ENCODE results near the gene CD164L2.

CD164L2 gene

GRCh38 chr1:27381969-27382762, 967 bp downstream of the CD164L2 start:
- Histone ChIP-seq H3K9me2 (replicated peaks; ENCODE audit: low read depth, low read length) (no peaks in the 10 kb centered on the region), H3K36me3 (ENCODE audit: insufficient read depth, low read length) (no peaks in the 10 kb centered on the region), H3K79me2 (ENCODE audit: insufficient read depth, low read length) (no peaks in the 10 kb centered on the region), H3K9me3 (ENCODE audit: insufficient read depth, low read depth, low read length) (no peaks in the 10 kb centered on the region), H4K20me1 (ENCODE audit: insufficient read depth, low read length, poor library complexity, severe bottlenecking) (no peaks in the 10 kb centered on the region), H3K4me2 (ENCODE audit: low read depth, low read length, poor library complexity, severe bottlenecking) (no peak overlapping the region), H3K4me1 (ENCODE audit: insufficient read depth, low read length, poor library complexity, severe bottlenecking) (no peaks in the 10 kb centered on the region), H3F3A (ENCODE audit: low read depth) (no peaks in the 10 kb centered on the region), H3K27me3 (ENCODE audit: insufficient read depth, low read length, poor library complexity, severe bottlenecking) (no peaks in the 10 kb centered on the region), H3K4me3 (ENCODE audit: low read length, poor library complexity, severe bottlenecking) (no peak overlapping the region), H3K9ac (ENCODE audit: low read depth, low read length, poor library complexity, severe bottlenecking) (no peak overlapping the region), H2AFZ (ENCODE audit: low read length) (no peak overlapping the region)
- TF ChIP-seq CTCF (conservative IDR thresholded peaks at IDR 0.05; ENCODE audit: low read length), result no peak
- TF ChIP-seq EZH2phosphoT487 (IDR thresholded peaks at IDR 0.05; ENCODE audit: borderline replicate concordance), result no peak

GRCh38 chr1:27380766-27381733, 2.1 kb downstream of the CD164L2 start:
- Histone ChIP-seq H3K9ac (ENCODE audit: low read depth, low read length, poor library complexity, severe bottlenecking) (no peak overlapping the region), H3K4me3 (ENCODE audit: low read length, poor library complexity, severe bottlenecking) (no peak overlapping the region), H3K4me2 (ENCODE audit: low read depth, low read length, poor library complexity, severe bottlenecking) (no peak overlapping the region), H3K9me2 (replicated peaks; ENCODE audit: low read depth, low read length) (no peaks in the 10 kb centered on the region), H3K36me3 (ENCODE audit: insufficient read depth, low read length) (no peaks in the 10 kb centered on the region), H3K27me3 (ENCODE audit: insufficient read depth, low read length, poor library complexity, severe bottlenecking) (no peaks in the 10 kb centered on the region), H4K20me1 (ENCODE audit: insufficient read depth, low read length, poor library complexity, severe bottlenecking) (no peaks in the 10 kb centered on the region), H3K4me1 (ENCODE audit: insufficient read depth, low read length, poor library complexity, severe bottlenecking) (no peaks in the 10 kb centered on the region), H3K9me3 (ENCODE audit: insufficient read depth, low read depth, low read length) (no peaks in the 10 kb centered on the region), H3F3A (ENCODE audit: low read depth) (no peaks in the 10 kb centered on the region), H3K79me2 (ENCODE audit: insufficient read depth, low read length) (no peaks in the 10 kb centered on the region), H2AFZ (ENCODE audit: low read length) (no peak overlapping the region; the same call in 1 of the 2 replicates)
- TF ChIP-seq CTCF (conservative IDR thresholded peaks at IDR 0.05; ENCODE audit: low read length) (no peak), EZH2phosphoT487 (IDR thresholded peaks at IDR 0.05; ENCODE audit: borderline replicate concordance) (no peak)

GRCh38 chr1:27380224-27380623, 2.9 kb downstream of the CD164L2 start:
- TF ChIP-seq EZH2phosphoT487 (IDR thresholded peaks at IDR 0.05; ENCODE audit: borderline replicate concordance), result no peak
- no peak for TF ChIP-seq CTCF (conservative IDR thresholded peaks at IDR 0.05; ENCODE audit: low read length)
- no peaks in the 10 kb centered on the region for H3F3A ChIP-seq (ENCODE audit: low read depth)
- H4K20me1 ChIP-seq (ENCODE audit: insufficient read depth, low read length, poor library complexity, severe bottlenecking), result no peaks in the 10 kb centered on the region
- H3K9me2 ChIP-seq (replicated peaks; ENCODE audit: low read depth, low read length), result no peaks in the 10 kb centered on the region
- no peak overlapping the region for H3K9ac ChIP-seq (ENCODE audit: low read depth, low read length, poor library complexity, severe bottlenecking)
- no peak overlapping the region; the same call in 1 of the 2 replicates for H2AFZ ChIP-seq (ENCODE audit: low read length)
- no peak overlapping the region for H3K4me3 ChIP-seq (ENCODE audit: low read length, poor library complexity, severe bottlenecking)
- no peaks in the 10 kb centered on the region for H3K4me1 ChIP-seq (ENCODE audit: insufficient read depth, low read length, poor library complexity, severe bottlenecking)
- H3K36me3 ChIP-seq (ENCODE audit: insufficient read depth, low read length), result no peaks in the 10 kb centered on the region
- no peak overlapping the region for H3K4me2 ChIP-seq (ENCODE audit: low read depth, low read length, poor library complexity, severe bottlenecking)
- no peaks in the 10 kb centered on the region for H3K9me3 ChIP-seq (ENCODE audit: insufficient read depth, low read depth, low read length)
- H3K79me2 ChIP-seq (ENCODE audit: insufficient read depth, low read length), result no peaks in the 10 kb centered on the region
- H3K27me3 ChIP-seq (ENCODE audit: insufficient read depth, low read length, poor library complexity, severe bottlenecking), result no peaks in the 10 kb centered on the region

Data from Loucy (cell line).